Middle frontal gyrus (tissue), 1 donor: ENCODE data around the gene L1CAM.

Experiments used
- DNase-seq: peaks from one replicate; pipeline ENCODE4 v3.0.0-alpha.2; 2015; ENCODE audit warnings: low spot score; ENCODE audit errors: extremely low spot score

Gene L1CAM

DNA sequence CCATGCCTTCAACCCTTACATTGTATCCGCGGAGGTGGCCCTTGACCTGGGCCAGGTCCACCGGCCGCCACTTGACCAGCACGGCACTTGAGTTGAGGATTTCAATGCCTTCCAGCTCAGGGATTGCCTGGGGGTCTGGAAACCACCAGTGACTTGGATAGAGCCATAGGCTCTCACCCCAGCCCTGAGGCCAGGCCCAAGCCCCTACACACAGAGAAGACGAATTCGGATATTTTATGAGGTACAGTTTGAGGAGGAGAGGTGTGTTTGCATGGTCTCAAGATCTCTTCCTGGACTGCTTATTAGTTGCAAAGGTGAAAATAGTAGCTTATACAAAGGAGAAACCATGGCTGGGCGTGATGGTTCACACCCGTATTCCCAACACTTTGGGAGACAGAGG lies 20.3 kb downstream of the L1CAM start:
- no peak for DNase-seq

GRCh38 chrX:153865321-153865580 lies 20.7 kb downstream of the L1CAM start:
- DNase-seq: no peak

- DNase-seq: no peak
Measured at GRCh38 chrX:153864561-153865320, 21.2 kb downstream of the L1CAM start.

DNA sequence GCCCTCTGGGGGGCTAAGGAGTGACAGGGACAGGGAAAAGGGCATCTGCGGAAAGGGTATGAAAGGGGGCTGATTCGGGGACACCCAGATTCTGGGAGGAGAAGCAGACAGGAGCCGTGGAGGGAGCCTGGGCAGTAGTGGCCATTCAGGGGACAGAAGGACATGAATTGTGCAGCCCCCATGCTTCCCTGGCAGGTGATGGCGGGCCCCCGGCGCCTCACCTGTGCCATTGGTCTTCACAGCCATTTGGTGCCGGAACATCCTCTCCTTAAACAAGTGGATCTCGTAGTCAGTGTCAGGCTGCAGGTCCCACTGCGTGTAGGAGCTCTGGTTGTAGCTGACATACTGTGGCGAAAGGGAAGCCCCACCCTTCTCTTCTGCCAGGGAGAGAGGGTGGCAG lies 21.9 kb downstream of the L1CAM start:
- no peak for DNase-seq

GRCh38 chrX:153863251-153863991 lies 22.6 kb downstream of the L1CAM start:
- no peak for DNase-seq

DNA sequence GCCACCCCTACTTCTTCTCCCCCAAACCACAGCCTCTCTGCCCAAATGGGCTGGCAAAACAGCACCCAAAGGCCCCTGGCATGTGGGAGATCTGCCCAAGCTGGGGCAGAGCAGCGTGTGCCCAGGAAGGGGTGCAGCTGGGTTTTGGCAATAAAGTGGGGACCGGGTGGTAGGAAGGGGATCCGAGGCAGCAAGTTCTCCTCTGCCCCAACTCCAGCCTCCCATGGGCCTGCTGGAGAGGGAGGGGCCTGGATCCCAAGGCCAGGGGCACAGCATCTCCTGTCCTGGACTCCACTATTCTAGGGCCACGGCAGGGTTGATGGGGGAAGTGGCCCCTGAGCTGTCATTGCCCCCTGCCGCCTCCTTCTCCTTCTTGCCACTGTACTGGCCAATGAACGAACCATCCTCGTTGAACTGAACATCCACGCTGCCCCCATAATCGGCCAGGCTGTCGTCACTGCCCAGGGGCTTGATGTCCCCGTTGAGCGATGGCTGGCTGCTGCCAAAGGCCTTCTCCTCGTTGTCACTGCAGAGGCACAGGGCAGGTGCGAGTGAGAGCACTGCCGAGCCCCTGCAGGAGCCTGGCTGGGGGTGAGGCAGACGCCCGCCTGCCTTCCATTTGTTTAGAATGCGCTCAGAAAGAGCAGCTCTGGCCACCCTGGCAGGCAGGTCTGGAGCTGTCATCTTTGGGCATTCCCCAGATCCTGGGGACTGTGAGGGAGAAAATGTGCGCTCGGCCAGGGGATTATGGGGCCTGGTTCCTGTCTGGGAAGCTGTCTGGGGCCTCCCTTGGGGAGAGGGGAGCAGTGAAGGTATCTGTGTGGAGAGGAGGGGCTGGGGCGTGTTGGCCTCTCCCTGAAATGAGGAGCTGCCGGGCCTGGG lies 23.4 kb downstream of the L1CAM start:
- no peak for DNase-seq

GRCh38 chrX:153861733-153862310 lies 24.2 kb downstream of the L1CAM start:
- no peak for DNase-seq

DNA sequence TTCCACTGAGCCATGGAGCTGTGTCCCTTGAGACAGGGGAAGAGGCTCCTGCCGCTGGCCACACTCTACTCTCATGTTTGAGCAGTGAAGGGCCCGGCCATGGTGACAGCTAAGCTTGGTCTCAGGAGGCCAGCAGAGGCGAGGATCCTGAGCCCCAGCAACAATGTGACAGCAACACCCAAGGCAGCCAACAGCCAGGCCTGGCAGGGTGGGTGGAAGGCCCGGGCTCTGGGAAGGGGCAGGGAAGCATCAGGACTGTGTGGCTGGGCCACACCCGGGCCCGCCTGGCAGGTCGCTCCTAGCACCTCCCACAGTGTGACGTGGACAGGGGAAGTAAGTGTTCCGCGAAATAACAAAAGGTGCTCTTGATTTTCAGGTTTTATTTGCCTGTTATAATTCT lies 24.8 kb downstream of the L1CAM start:
- no peak for DNase-seq

DNA sequence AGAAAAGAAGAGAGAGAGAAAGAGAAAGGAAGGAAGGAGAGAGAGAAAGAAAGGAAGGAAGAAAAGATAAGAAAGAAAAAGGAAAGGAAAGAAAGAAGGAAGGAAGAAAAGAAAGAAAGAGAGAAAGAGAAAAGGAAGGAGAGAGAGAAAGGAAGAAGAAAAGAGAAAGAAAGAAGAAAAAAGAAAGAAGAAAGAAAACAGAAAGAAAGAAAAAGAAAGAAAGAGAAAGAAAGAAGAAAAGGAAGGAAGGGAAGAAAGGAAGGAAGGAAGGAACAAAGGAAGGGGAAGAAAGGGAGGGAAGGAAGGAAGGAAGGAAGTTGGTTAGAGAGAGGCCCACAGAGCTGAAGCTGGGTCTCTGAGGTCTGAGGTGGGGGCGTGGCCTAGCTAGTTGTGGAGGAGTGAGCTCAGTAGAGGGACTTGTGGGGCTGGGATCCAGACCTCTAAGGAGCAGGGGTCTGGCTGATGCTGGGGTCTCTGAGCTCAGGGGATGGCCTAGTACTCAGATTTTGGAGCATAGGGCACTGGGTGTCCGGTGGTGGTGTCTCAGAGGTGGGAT lies 28.5 kb downstream of the L1CAM start:
- no peak for DNase-seq

DNA sequence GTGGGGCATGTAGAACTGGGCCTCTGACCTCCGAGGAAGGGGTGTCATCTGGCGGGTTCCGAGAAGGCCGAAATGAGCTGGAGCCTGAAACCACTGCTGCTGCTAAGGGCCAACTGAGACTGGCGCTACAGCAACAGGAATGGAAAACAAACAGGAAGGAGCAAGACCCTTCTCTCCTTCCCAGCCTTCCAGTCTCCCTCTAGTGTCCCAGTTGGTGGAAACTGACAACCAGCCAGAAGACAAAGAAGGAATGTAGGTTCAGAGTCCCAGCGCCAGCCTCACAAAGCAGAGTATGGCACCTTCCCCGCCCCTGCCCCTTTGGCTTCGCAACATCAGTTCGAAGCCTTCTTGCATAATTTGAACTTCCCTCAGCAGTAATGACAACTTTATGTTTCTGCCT lies 31.3 kb downstream of the L1CAM start:
- no peak for DNase-seq

- DNase-seq: no peak
Measured at GRCh38 chrX:153853902-153854267, 32.1 kb downstream of the L1CAM start.

DNA sequence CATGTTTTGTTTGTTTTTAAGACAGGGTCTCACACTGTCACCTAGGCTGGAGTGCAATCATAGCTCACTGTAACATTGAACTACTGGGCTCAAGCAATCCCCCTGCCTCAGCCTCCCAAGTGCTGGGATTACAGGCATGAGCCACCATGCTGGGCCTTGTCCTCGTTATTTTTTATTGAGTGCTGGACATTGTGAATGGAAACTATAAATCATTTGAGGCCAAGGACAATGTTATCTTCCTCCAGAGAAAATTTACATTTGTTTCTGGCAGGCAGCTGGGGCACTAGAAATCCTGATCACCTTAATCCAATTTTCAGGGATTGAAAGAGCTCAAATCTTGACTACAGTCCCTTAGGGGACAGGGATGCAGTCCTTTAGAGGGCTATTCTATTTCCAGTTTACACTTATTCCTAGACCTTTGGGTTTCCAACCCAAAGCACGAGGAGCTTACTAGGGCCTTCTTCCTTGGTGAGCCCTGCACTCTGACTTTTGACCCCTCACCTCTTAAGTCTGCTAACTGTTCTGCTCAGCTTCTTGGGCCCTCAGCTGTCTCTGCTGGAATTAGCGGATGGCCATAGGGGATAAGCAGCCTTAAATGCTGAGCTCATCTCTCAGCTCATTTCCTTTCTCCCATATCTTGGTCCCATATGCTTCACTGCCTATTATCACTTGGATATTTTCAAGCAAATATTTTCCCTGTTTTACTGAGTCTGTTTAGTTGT lies 32.6 kb downstream of the L1CAM start:
- no peak for DNase-seq

DNA sequence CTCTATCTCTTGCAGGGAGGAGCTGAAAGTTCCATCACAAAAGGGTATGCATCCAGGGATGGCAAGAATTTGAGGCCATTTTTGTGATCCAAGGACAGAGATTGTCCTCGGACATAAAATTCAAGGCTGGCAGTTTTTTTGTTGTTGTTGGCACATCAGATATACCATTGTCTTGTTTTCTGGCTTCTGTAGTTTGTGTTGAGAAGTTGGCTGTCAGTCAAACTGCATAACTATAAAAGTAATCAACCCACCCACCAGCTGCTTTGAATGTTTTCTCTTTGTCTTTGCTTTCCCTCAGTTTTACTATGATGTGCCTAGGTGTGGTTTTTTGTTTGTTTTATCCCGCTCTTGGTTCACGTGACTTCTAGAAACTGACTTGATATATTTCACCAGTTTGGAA lies 34.0 kb downstream of the L1CAM start:
- DNase-seq: no peak

- DNase-seq: no peak
Measured at GRCh38 chrX:153848325-153848724, 37.6 kb downstream of the L1CAM start.

GRCh38 chrX:153845842-153846241 lies 40.1 kb downstream of the L1CAM start:
- no peak for DNase-seq

DNA sequence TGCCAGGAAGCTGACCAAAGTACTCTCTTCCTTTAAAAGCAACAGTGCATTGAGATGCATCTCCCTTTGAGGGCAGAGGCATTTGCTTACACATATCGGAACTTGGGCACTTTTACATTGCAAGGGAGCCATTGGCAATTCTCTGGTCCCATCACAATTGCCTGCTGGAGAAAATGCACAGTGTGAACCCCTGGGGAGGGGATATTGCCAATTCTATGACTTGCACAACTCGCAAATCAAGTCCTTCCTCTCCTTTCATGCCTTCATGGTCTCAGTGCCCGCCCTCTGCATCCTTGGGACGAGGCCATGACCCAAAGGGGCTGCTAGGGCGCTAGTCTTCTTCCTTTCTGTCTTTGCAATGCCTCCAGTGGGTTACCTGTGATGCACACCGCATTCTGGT lies 40.8 kb downstream of the L1CAM start:
- no peak for DNase-seq

DNA sequence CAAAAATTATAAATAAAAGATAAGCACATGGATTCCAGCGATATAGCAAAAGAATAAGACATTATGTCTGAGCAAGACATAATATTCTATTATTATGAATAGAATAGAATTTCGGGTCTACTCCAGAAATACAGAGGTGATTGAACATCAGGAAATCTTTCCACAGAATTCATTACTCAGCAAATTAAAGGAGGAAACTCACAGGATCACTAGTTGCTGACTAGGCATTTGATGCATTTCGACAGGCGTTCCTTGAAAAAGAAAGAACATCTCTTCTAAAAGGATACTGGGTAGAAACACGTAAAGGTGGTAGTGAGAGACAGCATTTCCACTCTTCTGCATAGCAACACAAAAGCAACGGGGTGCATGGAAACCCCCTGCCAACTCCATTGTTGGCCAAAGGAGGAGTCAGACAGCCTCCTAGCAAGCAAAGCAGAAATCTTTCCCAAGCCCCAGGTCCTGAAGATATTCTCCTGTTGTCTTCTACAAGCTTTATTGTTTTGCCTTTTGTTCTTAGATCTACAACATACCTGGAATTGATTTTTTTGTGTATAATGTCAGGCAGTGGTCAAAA lies 41.4 kb downstream of the L1CAM start:
- no peak for DNase-seq

GRCh38 chrX:153836921-153837320 lies 49.1 kb downstream of the L1CAM start:
- DNase-seq: no peak

DNA sequence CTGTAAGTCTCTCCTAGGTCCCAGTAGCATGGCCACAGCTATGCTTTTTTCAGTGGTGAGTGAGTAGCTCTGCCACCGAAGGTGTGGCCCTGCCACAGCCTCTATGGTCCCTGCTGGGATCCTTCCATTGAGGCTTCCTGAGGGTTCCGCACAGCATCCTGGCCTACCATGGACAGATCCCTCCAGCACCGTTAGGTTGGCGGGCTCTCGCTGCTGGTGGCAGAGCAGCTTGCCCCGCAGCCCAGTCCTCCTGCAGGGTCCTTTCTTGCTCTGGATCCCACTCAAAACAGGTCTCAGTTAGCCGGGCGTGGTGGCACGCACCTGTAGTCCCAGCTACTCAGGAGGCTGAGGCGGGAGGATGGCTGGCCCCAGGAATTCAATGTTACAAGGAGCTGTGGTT lies 53.2 kb downstream of the L1CAM start:
- no peak for DNase-seq

GRCh38 chrX:153831429-153832150 lies 54.4 kb downstream of the L1CAM start:
- no peak for DNase-seq
